Ovary (tissue), 3 donors: Measurements from ENCODE around the gene WIPF3.

Source experiments
- CTCF ChIP-seq, 3 donors: fragments of 450-650 bp in 2 of 3; fragments of 200-600 bp in 1 of 3; IDR thresholded peaks; one replicate each; pipeline versions ENCODE4 v1.5.1 to v1.8.0; 2016 to 2022; ENCODE audit warnings: antibody characterized with exemption in 3 of 3, mild to moderate bottlenecking in 1 of 3
- POLR2A ChIP-seq: fragments of 450-650 bp; IDR thresholded peaks from one replicate; pipeline ENCODE4 v1.6.1; 2017; ENCODE audit warnings: antibody characterized with exemption, mild to moderate bottlenecking, moderate library complexity
- donor health status: DM: no; HTN: no; CAD: no.

DNA sequence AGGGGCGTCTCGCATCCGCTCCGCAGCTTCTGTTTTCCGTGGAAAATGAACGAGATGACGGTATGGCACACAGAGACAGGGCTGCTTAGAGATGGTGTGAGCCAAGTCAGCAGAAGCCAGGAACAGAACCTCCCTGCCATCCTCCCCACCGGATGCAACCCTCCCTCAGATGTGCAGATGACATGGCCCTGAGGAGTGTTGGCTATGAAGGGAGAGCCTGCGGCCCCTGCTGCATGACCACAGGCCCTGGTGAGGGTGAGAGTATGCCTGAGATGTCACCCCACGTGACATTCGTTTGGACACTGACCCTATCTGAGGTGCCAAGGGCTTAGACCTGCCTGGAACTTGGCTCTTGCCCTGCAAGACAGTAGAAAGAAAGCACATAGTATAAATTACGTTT is 29.4 kb downstream of the WIPF3 start:
- TF ChIP-seq CTCF (IDR thresholded peaks at IDR 0.05) (no peak), POLR2A (no peak)
